ENCODE results near the gene GAB2. TPM values are rescaled to one million over a fixed set of nuclear protein-coding genes. Genes with fewer than 3 reads are reported as not detected.

GAB2 gene
- total RNA-seq, 1 experiment from 2014 or later: 10.0 TPM

- no peak for TF ChIP-seq POLR2AphosphoS5 (IDR thresholded peaks at IDR 0.05; ENCODE audit: low read depth, low read length)
- no peak for TF ChIP-seq SIN3A (IDR thresholded peaks at IDR 0.05; ENCODE audit: borderline replicate concordance, insufficient read depth, low read depth, low read length)
- no peak for TF ChIP-seq CTCF (IDR thresholded peaks at IDR 0.05)
- no peak for TF ChIP-seq TCF7L2 (IDR thresholded peaks at IDR 0.05; ENCODE audit: low read depth, low read length)
- TF ChIP-seq REST (IDR thresholded peaks at IDR 0.05; ENCODE audit: insufficient read depth in 1 of 2, low read depth in 2 of 2, low read length in 1 of 2): no peak
- Histone ChIP-seq H3K27me3 (ENCODE audit: control insufficient read depth, insufficient read depth, low read length) (no peaks in the 10 kb centered on the region), H3K27ac (ENCODE audit: low read length) (no peak overlapping the region), H3K4me1 (ENCODE audit: control insufficient read depth, insufficient read depth, low read length) (no peaks in the 10 kb centered on the region), H3K9me3 (ENCODE audit: control insufficient read depth, insufficient read depth, low read depth, low read length) (peaks cover 11% of the 10 kb centered on the region; the same call in 1 of the 2 replicates), H3K4me3 (ENCODE audit: low read depth in 2 of 2, low read length in 2 of 2) (no peak overlapping the region), H3K36me3 (ENCODE audit: control insufficient read depth, insufficient read depth, low read length) (no peaks in the 10 kb centered on the region)
- ChIA-PET CTCF (no interaction called here), POLR2A (no interaction called here)
- in situ Hi-C loops (cut with HindIII; ENCODE audit: low pct_unique_long_range_greater_than_20kb, low sequenced_read_pairs) (no loop called here), intact Hi-C loops (cut with micrococcal nuclease; ENCODE audit: unreplicated experiment) (no loop called here)
- ATAC-seq: no peak
- no TSS peak for BruUV-seq (replicated peaks)
- no peak for DNase-seq (ENCODE audit: low read depth, low spot score)
Observed at GRCh38 chr11:78390809-78391208, 26.8 kb downstream of the GAB2 start.

GRCh38 chr11:78386215-78386941 lies 31.2 kb downstream of the GAB2 start:
- intact Hi-C loops (cut with micrococcal nuclease; ENCODE audit: unreplicated experiment): no loop called here
- no peaks in the 10 kb centered on the region for H3K36me3 ChIP-seq (ENCODE audit: control insufficient read depth, insufficient read depth, low read length)
- no peak overlapping the region for H3K27ac ChIP-seq (ENCODE audit: low read length)
- BruUV-seq (replicated peaks): no TSS peak
- ATAC-seq (no peak), DNase-seq (ENCODE audit: low read depth, low spot score) (no peak)
- ChIA-PET CTCF (no interaction called here), POLR2A (no interaction called here)
- no peaks in the 10 kb centered on the region for H3K4me1 ChIP-seq (ENCODE audit: control insufficient read depth, insufficient read depth, low read length)
- no peaks in the 10 kb centered on the region for H3K27me3 ChIP-seq (ENCODE audit: control insufficient read depth, insufficient read depth, low read length)
- no peak for TF ChIP-seq SIN3A (IDR thresholded peaks at IDR 0.05; ENCODE audit: borderline replicate concordance, insufficient read depth, low read depth, low read length)
- TF ChIP-seq TCF7L2 (IDR thresholded peaks at IDR 0.05; ENCODE audit: low read depth, low read length): no peak
- TF ChIP-seq CTCF (IDR thresholded peaks at IDR 0.05): no peak
- no peak for TF ChIP-seq POLR2AphosphoS5 (IDR thresholded peaks at IDR 0.05; ENCODE audit: low read depth, low read length)
- TF ChIP-seq REST (IDR thresholded peaks at IDR 0.05; ENCODE audit: insufficient read depth in 1 of 2, low read depth in 2 of 2, low read length in 1 of 2): no peak
- H3K4me3 ChIP-seq (ENCODE audit: low read depth in 2 of 2, low read length in 2 of 2): no peak overlapping the region
- in situ Hi-C loops (cut with HindIII; ENCODE audit: low pct_unique_long_range_greater_than_20kb, low sequenced_read_pairs): no loop called here
- H3K9me3 ChIP-seq (ENCODE audit: control insufficient read depth, insufficient read depth, low read depth, low read length): peaks cover 32% of the 10 kb centered on the region; the same call in 1 of the 2 replicates
